Prostate gland (tissue), 2 donors: Measurements from ENCODE around the gene CCNJL.

ENCODE experiments used
- POLR2A ChIP-seq: fragments of 450-650 bp; IDR thresholded peaks from one replicate; pipeline ENCODE4 v1.6.1; 2016; ENCODE audit warnings: antibody characterized with exemption, mild to moderate bottlenecking
- POLR2AphosphoS5 ChIP-seq: sonication (generic); formaldehyde crosslinking; IDR thresholded peaks from one replicate; pipeline ENCODE4 v1.6.1; 2017; ENCODE audit warnings: antibody characterized with exemption
- TF ChIP-seq, protein P1 (sequence below), 4 experiments: fragments of 200-600 bp in 2 of 4; fragments of 450-650 bp in 2 of 4; sonication (generic) in 2 of 4; IDR thresholded peaks; 1 replicate in 3 of 4; 2 replicates in 1 of 4; pipeline ENCODE4 v1.5.1; 2016 to 2019; ENCODE audit warnings: antibody characterized with exemption in 4 of 4, mild to moderate bottlenecking in 2 of 4, moderate library complexity in 2 of 4

GRCh38 chr5:160250826-160251225 lies 61.5 kb downstream of the CCNJL start:
- TF ChIP-seq POLR2AphosphoS5, result no peak
- TF ChIP-seq POLR2A, result no peak
- TF ChIP-seq, protein P1, sequence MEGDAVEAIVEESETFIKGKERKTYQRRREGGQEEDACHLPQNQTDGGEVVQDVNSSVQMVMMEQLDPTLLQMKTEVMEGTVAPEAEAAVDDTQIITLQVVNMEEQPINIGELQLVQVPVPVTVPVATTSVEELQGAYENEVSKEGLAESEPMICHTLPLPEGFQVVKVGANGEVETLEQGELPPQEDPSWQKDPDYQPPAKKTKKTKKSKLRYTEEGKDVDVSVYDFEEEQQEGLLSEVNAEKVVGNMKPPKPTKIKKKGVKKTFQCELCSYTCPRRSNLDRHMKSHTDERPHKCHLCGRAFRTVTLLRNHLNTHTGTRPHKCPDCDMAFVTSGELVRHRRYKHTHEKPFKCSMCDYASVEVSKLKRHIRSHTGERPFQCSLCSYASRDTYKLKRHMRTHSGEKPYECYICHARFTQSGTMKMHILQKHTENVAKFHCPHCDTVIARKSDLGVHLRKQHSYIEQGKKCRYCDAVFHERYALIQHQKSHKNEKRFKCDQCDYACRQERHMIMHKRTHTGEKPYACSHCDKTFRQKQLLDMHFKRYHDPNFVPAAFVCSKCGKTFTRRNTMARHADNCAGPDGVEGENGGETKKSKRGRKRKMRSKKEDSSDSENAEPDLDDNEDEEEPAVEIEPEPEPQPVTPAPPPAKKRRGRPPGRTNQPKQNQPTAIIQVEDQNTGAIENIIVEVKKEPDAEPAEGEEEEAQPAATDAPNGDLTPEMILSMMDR (IDR thresholded peaks at IDR 0.05), result no peak
